ENCODE results near the gene TMCC2. TPM values are rescaled to one million over a fixed set of nuclear protein-coding genes. Genes with fewer than 3 reads are reported as not detected.

Gene TMCC2
- total and polyA plus RNA-seq, 2 of the 4 experiments (the other 2 are of a cell fraction) = 2.0 to 4.2 TPM

- 0 out of 2 replicates have a peak, but pooled peaks have one; percentile 18 for TF ChIP-seq CTCF (conservative IDR thresholded peaks at IDR 0.05; ENCODE audit: low read depth, low read length)
These were observed 56.8 kb downstream of the TMCC2 start (continued) for GRCh38 chr1:205284420-205285144.
